Measurements from ENCODE around the gene MOSPD3. TPM values are rescaled to one million over a fixed set of nuclear protein-coding genes. Genes with fewer than 3 reads are reported as not detected.

MOSPD3 gene
- total RNA-seq, 4 donors from 2014 or later, result 18.0 to 35.5 (median 28.5) TPM

DNA sequence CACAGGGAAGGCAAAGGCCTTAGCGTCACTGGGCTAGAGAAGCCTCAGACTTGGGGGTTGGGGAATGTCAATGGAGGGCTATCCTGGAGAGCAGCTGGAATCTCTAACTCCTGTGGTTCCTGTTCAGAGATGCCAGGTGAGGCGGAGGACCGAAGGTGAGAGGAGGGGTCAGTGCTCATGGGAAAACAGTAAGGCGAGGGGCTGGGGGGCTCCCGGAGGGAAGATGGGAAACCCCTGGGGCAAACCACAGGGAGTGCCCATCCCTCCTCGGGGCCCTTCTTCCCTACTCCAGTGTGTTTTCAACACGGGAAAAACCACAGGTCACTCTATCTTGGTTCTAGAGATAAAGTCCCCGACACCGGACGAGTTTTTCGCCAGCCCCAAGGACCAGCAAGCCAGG, 29.7 kb upstream of the MOSPD3 start:
- Histone ChIP-seq H3K27ac (peak overlapping the region; percentile 96), H3K9me3 (no peaks in the 10 kb centered on the region), H3K36me3 (peaks cover 47% of the 10 kb centered on the region), H3K4me1 (peaks cover 51% of the 10 kb centered on the region), H3K4me3 (no peak overlapping the region), H3K27me3 (no peaks in the 10 kb centered on the region)
- 73% methylated on average over 11 of the region's 11 CpGs for WGBS
- TF ChIP-seq POLR2A (IDR thresholded peaks at IDR 0.05) (no peak), POLR2AphosphoS5 (IDR thresholded peaks at IDR 0.05) (no peak), EP300 (IDR thresholded peaks at IDR 0.05) (no peak)
- TF ChIP-seq, protein P1, sequence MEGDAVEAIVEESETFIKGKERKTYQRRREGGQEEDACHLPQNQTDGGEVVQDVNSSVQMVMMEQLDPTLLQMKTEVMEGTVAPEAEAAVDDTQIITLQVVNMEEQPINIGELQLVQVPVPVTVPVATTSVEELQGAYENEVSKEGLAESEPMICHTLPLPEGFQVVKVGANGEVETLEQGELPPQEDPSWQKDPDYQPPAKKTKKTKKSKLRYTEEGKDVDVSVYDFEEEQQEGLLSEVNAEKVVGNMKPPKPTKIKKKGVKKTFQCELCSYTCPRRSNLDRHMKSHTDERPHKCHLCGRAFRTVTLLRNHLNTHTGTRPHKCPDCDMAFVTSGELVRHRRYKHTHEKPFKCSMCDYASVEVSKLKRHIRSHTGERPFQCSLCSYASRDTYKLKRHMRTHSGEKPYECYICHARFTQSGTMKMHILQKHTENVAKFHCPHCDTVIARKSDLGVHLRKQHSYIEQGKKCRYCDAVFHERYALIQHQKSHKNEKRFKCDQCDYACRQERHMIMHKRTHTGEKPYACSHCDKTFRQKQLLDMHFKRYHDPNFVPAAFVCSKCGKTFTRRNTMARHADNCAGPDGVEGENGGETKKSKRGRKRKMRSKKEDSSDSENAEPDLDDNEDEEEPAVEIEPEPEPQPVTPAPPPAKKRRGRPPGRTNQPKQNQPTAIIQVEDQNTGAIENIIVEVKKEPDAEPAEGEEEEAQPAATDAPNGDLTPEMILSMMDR (IDR thresholded peaks at IDR 0.05), result no peak
- no peak for DNase-seq (ENCODE audit: low spot score in 2 of 2)

DNA sequence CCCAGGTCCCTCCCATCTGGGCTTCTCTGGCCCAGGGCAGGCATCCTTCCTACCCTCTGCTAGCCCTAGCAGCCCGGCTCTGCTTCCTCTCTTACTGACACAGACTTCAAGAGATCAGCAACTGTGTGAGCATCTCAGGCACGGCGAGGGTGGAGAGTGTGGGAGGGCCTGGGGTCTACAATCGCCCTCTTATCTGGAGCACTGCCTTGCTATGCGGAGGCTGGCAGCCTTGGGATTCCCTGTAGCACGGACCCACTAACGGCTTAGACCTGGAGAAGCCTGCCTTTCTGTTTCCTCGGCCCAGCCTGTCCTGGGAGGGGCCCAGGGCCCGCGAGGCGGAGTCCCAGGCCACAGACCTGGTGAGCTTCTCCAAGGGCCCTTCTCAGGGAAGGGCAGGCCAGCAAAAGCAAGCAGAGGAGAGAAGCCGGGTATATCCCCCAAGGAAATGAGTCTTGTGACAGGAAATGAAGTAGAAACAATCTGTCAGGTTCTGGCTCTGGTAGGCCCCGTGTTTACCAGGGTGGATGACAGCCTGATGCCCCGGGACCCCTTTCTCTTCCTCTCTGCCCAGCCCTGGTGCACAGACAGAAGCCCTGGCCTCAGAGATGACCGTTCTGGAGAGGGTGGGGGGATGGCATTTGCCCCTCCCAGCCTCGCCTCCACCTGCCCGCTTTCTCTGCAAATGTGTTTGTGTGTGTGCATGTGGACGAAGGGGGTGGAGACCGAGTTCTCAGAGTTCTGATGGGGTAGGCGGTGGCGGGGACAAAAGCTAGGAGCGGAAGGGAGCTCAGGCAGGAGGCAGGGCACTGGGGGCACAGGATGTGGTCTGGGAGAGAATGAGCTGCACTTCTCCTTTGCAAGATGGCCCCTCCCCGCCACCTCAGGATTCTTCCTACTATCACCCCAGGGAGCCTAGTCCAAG, 28.9 kb upstream of the MOSPD3 start:
- Histone ChIP-seq H3K9me3 (no peaks in the 10 kb centered on the region), H3K36me3 (peaks cover 39% of the 10 kb centered on the region), H3K27me3 (no peaks in the 10 kb centered on the region), H3K27ac (peak overlapping the region; percentile 96), H3K4me3 (peak overlapping the region; percentile 99), H3K4me1 (peaks cover 51% of the 10 kb centered on the region)
- TF ChIP-seq, protein P1 (IDR thresholded peaks at IDR 0.05), result no peak
- TF ChIP-seq POLR2A (IDR thresholded peaks at IDR 0.05), result no peak
- no peak for TF ChIP-seq EP300 (IDR thresholded peaks at IDR 0.05)
- TF ChIP-seq POLR2AphosphoS5 (IDR thresholded peaks at IDR 0.05), result no peak
- 49% methylated on average over 21 of the region's 23 CpGs for WGBS
- peak in 1 of 2 donors; percentile 78 for DNase-seq (ENCODE audit: low spot score in 2 of 2)

DNA sequence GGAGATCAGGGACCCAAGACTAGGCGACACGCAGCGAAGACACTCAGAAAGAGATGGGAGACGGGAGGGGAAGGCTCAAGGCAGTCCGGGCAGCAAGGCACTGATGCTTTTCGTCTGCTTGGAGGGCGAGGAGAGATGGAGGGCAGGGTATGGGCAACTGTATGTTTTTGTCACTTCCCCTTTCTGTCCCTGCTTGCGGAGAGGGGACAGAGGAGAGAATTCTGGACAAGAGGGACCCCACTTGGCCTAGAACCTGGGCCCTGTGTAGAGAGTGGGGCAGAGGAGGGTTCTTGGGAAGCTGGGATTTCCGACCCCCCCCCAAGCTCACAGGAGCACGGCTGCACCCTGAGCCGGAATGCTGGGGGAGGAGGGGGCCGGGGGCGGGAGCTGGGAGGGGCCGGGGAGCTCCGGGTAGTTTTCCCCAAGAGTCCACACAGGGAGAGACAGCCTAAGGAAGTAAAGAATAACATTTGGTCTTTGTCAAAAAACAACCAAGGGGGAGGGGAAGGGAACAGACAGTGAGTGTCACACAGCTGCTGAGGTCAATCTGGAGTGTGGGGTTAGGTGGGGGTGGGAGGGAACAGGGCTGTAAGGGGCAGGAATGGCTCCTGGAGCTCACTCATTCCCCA, 28.2 kb upstream of the MOSPD3 start:
- peaks cover 51% of the 10 kb centered on the region for H3K4me1 ChIP-seq
- peak overlapping the region; percentile 96 for H3K27ac ChIP-seq
- peak overlapping the region; percentile 99 for H3K4me3 ChIP-seq
- no peaks in the 10 kb centered on the region for H3K9me3 ChIP-seq
- TF ChIP-seq POLR2A (IDR thresholded peaks at IDR 0.05) (no peak), EP300 (IDR thresholded peaks at IDR 0.05) (no peak), POLR2AphosphoS5 (IDR thresholded peaks at IDR 0.05) (no peak)
- TF ChIP-seq, protein P1 (IDR thresholded peaks at IDR 0.05), result no peak
- DNase-seq (ENCODE audit: low spot score in 2 of 2), result no peak
- peaks cover 31% of the 10 kb centered on the region for H3K36me3 ChIP-seq
- 46% methylated on average over 15 of the region's 15 CpGs for WGBS
- no peaks in the 10 kb centered on the region for H3K27me3 ChIP-seq

DNA sequence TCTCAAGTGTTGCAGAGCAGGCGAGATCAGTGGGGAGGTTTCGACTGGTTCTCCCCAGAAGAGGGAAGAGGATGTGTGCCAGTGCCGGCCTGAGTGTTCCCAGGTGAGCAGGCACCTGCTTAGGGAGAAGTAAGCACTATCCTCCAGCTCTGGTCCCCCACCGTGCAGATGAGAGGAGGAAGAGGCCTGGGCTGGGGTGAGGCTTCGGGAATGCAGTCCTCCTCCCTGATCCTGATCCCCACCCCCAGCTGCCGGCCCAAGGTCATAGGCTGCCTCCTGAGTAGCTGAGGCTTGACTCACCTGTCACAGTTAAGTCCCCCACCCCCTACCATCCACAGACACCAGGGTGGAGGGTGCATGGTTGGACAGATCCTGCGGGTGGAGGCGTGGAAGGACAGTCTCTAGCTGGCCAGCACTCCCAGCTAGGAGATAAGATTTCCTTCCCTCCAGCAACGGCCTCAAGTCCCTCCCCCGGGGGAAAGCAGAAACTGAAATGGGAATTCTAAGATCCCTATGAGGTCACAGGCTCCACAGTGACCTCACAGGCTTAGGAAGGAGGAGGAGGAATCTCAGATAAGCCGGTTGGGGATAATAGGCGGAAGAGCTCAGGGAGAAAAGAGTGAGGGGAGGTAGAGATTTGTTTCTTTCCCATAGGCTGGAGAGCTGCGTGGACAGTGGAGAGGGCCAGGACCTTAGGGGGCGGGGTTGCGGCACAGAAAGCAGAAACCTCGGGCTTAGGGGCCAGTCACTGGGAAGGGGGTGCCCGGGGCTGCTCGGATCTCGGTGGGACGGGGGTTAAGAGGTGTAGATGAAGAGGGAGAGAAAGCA, 27.4 kb upstream of the MOSPD3 start:
- Histone ChIP-seq H3K4me3 (peak overlapping the region; percentile 99), H3K36me3 (peaks cover 24% of the 10 kb centered on the region), H3K27me3 (no peaks in the 10 kb centered on the region), H3K9me3 (no peaks in the 10 kb centered on the region), H3K27ac (peak overlapping the region; percentile 96), H3K4me1 (peaks cover 51% of the 10 kb centered on the region)
- DNase-seq (ENCODE audit: low spot score in 2 of 2), result peak in 1 of 2 donors; percentile 71
- no peak for TF ChIP-seq POLR2A (IDR thresholded peaks at IDR 0.05)
- no peak for TF ChIP-seq POLR2AphosphoS5 (IDR thresholded peaks at IDR 0.05)
- TF ChIP-seq, protein P1 (IDR thresholded peaks at IDR 0.05), result no peak
- no peak for TF ChIP-seq EP300 (IDR thresholded peaks at IDR 0.05)
- WGBS, result 8% methylated on average over 19 of the region's 20 CpGs
